SK-N-SH treated with all-trans-retinoic acid at 6 μM for 48 hours (cell line): Measurements from ENCODE around the gene NFYA.
A peak's percentile ranks its signal among the peaks of the same experiment; 100 is the strongest.

Experiments
- ATAC-seq: fragments of 200-7000 bp; cut with Tn5 transposase; 3 replicates; pipeline ENCODE4 v1.9.1; 2020; ENCODE audit warnings: mild to moderate bottlenecking, moderate library complexity
- BACH2 ChIP-seq: fragments of 250-450 bp; sonication (Bioruptor Pico); IDR thresholded peaks from 2 replicates; pipeline ENCODE4 v1.9.0; 2021; ENCODE audit warnings: mild to moderate bottlenecking, borderline replicate concordance
- CREB5 ChIP-seq: fragments of 250-450 bp; sonication (Bioruptor Pico); IDR thresholded peaks from 2 replicates; pipeline ENCODE4 v1.5.1; 2020; ENCODE audit warnings: low read depth, mild to moderate bottlenecking, moderate library complexity
- CSDC2 ChIP-seq: fragments of 250-450 bp; sonication (Bioruptor Pico); IDR thresholded peaks from 2 replicates; pipeline ENCODE4 v1.5.0; 2020; ENCODE audit warnings: mild to moderate bottlenecking, moderate library complexity
- ESRRG ChIP-seq: fragments of 250-450 bp; sonication (Bioruptor Pico); IDR thresholded peaks from 2 replicates; pipeline ENCODE4 v1.6.1; 2021; ENCODE audit warnings: mild to moderate bottlenecking
- GLIS3 ChIP-seq: fragments of 250-450 bp; sonication (Bioruptor Pico); IDR thresholded peaks from 2 replicates; pipeline ENCODE4 v1.5.0; 2020; ENCODE audit warnings: mild to moderate bottlenecking, moderate library complexity
- OSR1 ChIP-seq: fragments of 250-450 bp; sonication (Bioruptor Pico); IDR thresholded peaks from 2 replicates; pipeline ENCODE4 v1.8.0; 2022; ENCODE audit warnings: moderate library complexity, mild to moderate bottlenecking, inconsistent platforms
- PATZ1 ChIP-seq: fragments of 250-450 bp; sonication (Bioruptor Pico); IDR thresholded peaks from 2 replicates; pipeline ENCODE4 v1.8.0; 2020; ENCODE audit warnings: mild to moderate bottlenecking, moderate library complexity, borderline replicate concordance
- PPARA ChIP-seq: fragments of 250-450 bp; sonication (Bioruptor Pico); IDR thresholded peaks from 2 replicates; pipeline ENCODE4 v1.5.0; 2020; ENCODE audit warnings: mild to moderate bottlenecking, borderline replicate concordance
- TCF4 ChIP-seq: fragments of 250-450 bp; sonication (Bioruptor Pico); IDR thresholded peaks from 2 replicates; pipeline ENCODE4 v1.8.0; 2021; ENCODE audit warnings: mild to moderate bottlenecking, moderate library complexity, borderline replicate concordance
- TOX ChIP-seq: fragments of 250-450 bp; sonication (Bioruptor Pico); IDR thresholded peaks from 2 replicates; pipeline ENCODE4 v1.8.0; 2021; ENCODE audit warnings: mild to moderate bottlenecking, moderate library complexity, borderline replicate concordance
- ZC3H10 ChIP-seq: fragments of 250-450 bp; sonication (Bioruptor Pico); IDR thresholded peaks from 2 replicates; pipeline ENCODE4 v1.5.1; 2021; ENCODE audit warnings: mild to moderate bottlenecking, moderate library complexity
- ZFP3 ChIP-seq: fragments of 250-450 bp; sonication (Bioruptor Pico); IDR thresholded peaks from 2 replicates; pipeline ENCODE4 v1.5.0; 2020; ENCODE audit warnings: mild to moderate bottlenecking, moderate library complexity
- ZFP30 ChIP-seq: fragments of 450-650 bp; formaldehyde crosslinking; IDR thresholded peaks from 2 replicates; pipeline ENCODE4 v1.5.0; 2022; ENCODE audit warnings: mild to moderate bottlenecking, moderate library complexity
- ZNF565 ChIP-seq: fragments of 450-650 bp; formaldehyde crosslinking; conservative IDR thresholded peaks from 2 replicates; pipeline ENCODE4 v1.5.0; 2020; ENCODE audit warnings: low read depth, mild to moderate bottlenecking, moderate library complexity
- ZNF70 ChIP-seq: fragments of 450-650 bp; formaldehyde crosslinking; IDR thresholded peaks from 2 replicates; pipeline ENCODE4 v1.5.0; 2020; ENCODE audit warnings: mild to moderate bottlenecking, moderate library complexity
- ZNF8 ChIP-seq: fragments of 450-650 bp; formaldehyde crosslinking; IDR thresholded peaks from 2 replicates; pipeline ENCODE4 v1.5.0; 2020; ENCODE audit warnings: mild to moderate bottlenecking, moderate library complexity
- TF ChIP-seq, protein P1 (sequence below): fragments of 250-450 bp; sonication (Bioruptor Pico); IDR thresholded peaks from 2 replicates; pipeline ENCODE4 v1.5.0; 2020; ENCODE audit warnings: mild to moderate bottlenecking, moderate library complexity
- TF ChIP-seq, protein P2 (sequence below): fragments of 250-450 bp; sonication (Bioruptor Pico); IDR thresholded peaks from 2 replicates; pipeline ENCODE4 v1.5.1; 2021; ENCODE audit warnings: mild to moderate bottlenecking, moderate library complexity

The NFYA gene

DNA sequence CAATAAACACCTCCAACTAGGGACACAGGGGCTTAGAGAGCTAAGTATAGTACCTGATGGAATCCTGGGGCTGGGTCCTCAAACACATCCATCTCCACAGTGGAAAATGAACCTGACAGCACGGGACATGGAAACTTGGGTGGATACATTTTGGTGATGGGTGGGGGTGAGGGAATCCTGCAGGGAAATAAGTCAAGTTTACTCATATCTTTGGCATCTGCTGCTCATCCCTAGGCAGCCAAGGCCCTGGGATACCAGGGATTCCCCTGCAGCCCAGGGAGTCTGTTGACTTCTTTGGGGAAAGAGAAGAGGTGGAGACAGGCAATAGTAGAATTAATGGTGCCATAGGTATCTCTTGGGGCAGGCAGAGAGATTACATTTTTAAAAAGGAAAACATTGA is 13.2 kb upstream of the NFYA start:
- no peak for TF ChIP-seq ZFP3 (CRISPR knock-in tag)
- no peak for TF ChIP-seq ZNF565 (CRISPR knock-in tag)
- TF ChIP-seq ZNF70 = no peak
- TF ChIP-seq GLIS3 (CRISPR knock-in tag) = no peak
- no peak for TF ChIP-seq CREB5
- TF ChIP-seq ZFP30 (CRISPR knock-in tag) = no peak
- TF ChIP-seq ESRRG (CRISPR knock-in tag) = no peak
- no peak for TF ChIP-seq TOX (CRISPR knock-in tag)
- no peak for TF ChIP-seq ZNF8 (CRISPR knock-in tag)
- TF ChIP-seq TCF4 (CRISPR knock-in tag) = no peak
- TF ChIP-seq, all 23 proteins: peak for 0
- peak; percentile 58 for ATAC-seq

- ATAC-seq = no peak
- no peak for TF ChIP-seq PPARA (CRISPR knock-in tag)
- TF ChIP-seq, protein P1, sequence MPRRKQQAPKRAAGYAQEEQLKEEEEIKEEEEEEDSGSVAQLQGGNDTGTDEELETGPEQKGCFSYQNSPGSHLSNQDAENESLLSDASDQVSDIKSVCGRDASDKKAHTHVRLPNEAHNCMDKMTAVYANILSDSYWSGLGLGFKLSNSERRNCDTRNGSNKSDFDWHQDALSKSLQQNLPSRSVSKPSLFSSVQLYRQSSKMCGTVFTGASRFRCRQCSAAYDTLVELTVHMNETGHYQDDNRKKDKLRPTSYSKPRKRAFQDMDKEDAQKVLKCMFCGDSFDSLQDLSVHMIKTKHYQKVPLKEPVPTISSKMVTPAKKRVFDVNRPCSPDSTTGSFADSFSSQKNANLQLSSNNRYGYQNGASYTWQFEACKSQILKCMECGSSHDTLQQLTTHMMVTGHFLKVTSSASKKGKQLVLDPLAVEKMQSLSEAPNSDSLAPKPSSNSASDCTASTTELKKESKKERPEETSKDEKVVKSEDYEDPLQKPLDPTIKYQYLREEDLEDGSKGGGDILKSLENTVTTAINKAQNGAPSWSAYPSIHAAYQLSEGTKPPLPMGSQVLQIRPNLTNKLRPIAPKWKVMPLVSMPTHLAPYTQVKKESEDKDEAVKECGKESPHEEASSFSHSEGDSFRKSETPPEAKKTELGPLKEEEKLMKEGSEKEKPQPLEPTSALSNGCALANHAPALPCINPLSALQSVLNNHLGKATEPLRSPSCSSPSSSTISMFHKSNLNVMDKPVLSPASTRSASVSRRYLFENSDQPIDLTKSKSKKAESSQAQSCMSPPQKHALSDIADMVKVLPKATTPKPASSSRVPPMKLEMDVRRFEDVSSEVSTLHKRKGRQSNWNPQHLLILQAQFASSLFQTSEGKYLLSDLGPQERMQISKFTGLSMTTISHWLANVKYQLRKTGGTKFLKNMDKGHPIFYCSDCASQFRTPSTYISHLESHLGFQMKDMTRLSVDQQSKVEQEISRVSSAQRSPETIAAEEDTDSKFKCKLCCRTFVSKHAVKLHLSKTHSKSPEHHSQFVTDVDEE (CRISPR knock-in tag) = no peak
- TF ChIP-seq OSR1 (CRISPR knock-in tag) = no peak
- no peak for TF ChIP-seq CSDC2
- no peak for TF ChIP-seq ZNF70
- no peak for TF ChIP-seq BACH2
- TF ChIP-seq, protein P2, sequence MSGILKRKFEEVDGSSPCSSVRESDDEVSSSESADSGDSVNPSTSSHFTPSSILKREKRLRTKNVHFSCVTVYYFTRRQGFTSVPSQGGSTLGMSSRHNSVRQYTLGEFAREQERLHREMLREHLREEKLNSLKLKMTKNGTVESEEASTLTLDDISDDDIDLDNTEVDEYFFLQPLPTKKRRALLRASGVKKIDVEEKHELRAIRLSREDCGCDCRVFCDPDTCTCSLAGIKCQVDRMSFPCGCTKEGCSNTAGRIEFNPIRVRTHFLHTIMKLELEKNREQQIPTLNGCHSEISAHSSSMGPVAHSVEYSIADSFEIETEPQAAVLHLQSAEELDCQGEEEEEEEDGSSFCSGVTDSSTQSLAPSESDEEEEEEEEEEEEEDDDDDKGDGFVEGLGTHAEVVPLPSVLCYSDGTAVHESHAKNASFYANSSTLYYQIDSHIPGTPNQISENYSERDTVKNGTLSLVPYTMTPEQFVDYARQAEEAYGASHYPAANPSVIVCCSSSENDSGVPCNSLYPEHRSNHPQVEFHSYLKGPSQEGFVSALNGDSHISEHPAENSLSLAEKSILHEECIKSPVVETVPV (CRISPR knock-in tag) = no peak
- TF ChIP-seq CREB5 = no peak
- no peak for TF ChIP-seq TCF4 (CRISPR knock-in tag)
- TF ChIP-seq PATZ1 = no peak
- TF ChIP-seq ESRRG (CRISPR knock-in tag) = no peak
Measured at GRCh38 chr6:41061196-41061726, 11.5 kb upstream of the NFYA start.

DNA sequence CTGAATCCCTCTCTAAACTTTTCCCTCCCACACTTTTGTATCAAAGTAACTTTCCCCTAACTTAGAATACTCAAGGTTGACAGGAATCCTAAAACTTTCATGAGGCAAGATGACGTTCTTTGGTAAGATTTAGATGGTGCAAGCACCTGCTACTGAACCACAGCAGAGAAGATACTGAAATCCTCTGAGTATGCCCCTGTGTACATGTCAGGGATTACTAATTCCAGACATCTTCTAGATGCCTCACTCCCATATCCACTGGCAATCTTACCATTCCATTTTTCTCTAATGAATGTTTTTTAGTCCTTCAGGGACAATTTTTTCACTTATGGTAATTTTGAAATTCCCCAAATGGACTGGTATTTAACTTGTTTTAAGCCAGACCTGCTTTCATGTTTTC is 10.7 kb upstream of the NFYA start:
- TF ChIP-seq PATZ1 (no peak), ZC3H10 (CRISPR knock-in tag) (no peak)
- TF ChIP-seq, protein P2 (CRISPR knock-in tag) = no peak

More for the DNA sequence above, 10.7 kb upstream of the NFYA start:
- no peak for ATAC-seq
